Naive thymus-derived CD8-positive, alpha-beta T cell (primary cell): ENCODE measurements around the gene LY6G6F. TPM values are rescaled to one million over a fixed set of nuclear protein-coding genes. Genes with fewer than 3 reads are reported as not detected.

Experiments
- ATAC-seq, 2 donors: fragments of 150-1000 bp; cut with Tn5 transposase in 1 of 2; sonication (Bioruptor Pico), chemical (Tn5 transposase) in 1 of 2; 1 replicate in 1 of 2; 2 replicates in 1 of 2; pipeline ENCODE4 v1.10.0; 2021; ENCODE audit warnings: mild to moderate bottlenecking in 2 of 2, moderate library complexity in 2 of 2
- POLR2A ChIA-PET: fragments of 350-600 bp; sonication (Branson Sonifier 250); formaldehyde crosslinking; loops from one replicate; lab custom pipeline; 2021; ENCODE audit warnings: antibody characterized with exemption; lab: Charles Lee
- DNase-seq, 10 donors: peaks; one replicate each; pipeline versions ENCODE4 v3.0.0 to v3.0.0-alpha.2; 2020 to 2022
- H3K27ac Mint-ChIP-seq, 10 donors: one replicate each; pipeline ENCODE4 v1.8.0; 2020 to 2022; ENCODE audit warnings: mild to moderate bottlenecking in 10 of 10, mixed read lengths in 10 of 10, moderate library complexity in 4 of 10, inconsistent platforms in 1 of 10
- H3K27me3 Mint-ChIP-seq, 5 donors: one replicate each; pipeline ENCODE4 v1.8.0; 2021 to 2022; ENCODE audit warnings: mixed read lengths in 5 of 5
- H3K36me3 Mint-ChIP-seq, 3 donors: one replicate each; pipeline ENCODE4 v1.8.0; 2020 to 2022; ENCODE audit warnings: mixed read lengths in 3 of 3, mild to moderate bottlenecking in 2 of 3, inconsistent platforms in 1 of 3
- H3K4me1 Mint-ChIP-seq, 4 donors: one replicate each; pipeline ENCODE4 v1.8.0; 2021 to 2022; ENCODE audit warnings: mixed read lengths in 4 of 4
- H3K4me3 Mint-ChIP-seq, 10 donors: one replicate each; pipeline ENCODE4 v1.8.0; 2020 to 2022; ENCODE audit warnings: mild to moderate bottlenecking in 10 of 10, mixed read lengths in 10 of 10, moderate library complexity in 6 of 10, inconsistent platforms in 1 of 10
- H3K9me3 Mint-ChIP-seq, 9 donors: one replicate each; pipeline ENCODE4 v1.8.0; 2020 to 2022; ENCODE audit warnings: mixed read lengths in 9 of 9, mild to moderate bottlenecking in 3 of 9, inconsistent platforms in 1 of 9, moderate library complexity in 1 of 9
- polyA plus RNA-seq, 3 donors: library from polyadenylated mRNA; unstranded; fragments of 300-500 nt; fragmentation: Illumina TruSeq; gene quantifications; one replicate each; pipeline ENCODE4 v1.2.3, GENCODE V29; 2021
- total RNA-seq, 8 experiments: library from RNA in 2 of 8; stranded (reverse) in 2 of 8; gene quantifications; one replicate each; pipeline ENCODE4 v1.2.3 and lab custom pipeline; 2021 to 2026

The LY6G6F gene, protein sequence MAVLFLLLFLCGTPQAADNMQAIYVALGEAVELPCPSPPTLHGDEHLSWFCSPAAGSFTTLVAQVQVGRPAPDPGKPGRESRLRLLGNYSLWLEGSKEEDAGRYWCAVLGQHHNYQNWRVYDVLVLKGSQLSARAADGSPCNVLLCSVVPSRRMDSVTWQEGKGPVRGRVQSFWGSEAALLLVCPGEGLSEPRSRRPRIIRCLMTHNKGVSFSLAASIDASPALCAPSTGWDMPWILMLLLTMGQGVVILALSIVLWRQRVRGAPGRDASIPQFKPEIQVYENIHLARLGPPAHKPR
- total RNA-seq (not detected), polyA plus RNA-seq (not detected), total RNA-seq (lab: John Stamatoyannopoulos, UW) (0 reads per million in 6 experiments)

DNA sequence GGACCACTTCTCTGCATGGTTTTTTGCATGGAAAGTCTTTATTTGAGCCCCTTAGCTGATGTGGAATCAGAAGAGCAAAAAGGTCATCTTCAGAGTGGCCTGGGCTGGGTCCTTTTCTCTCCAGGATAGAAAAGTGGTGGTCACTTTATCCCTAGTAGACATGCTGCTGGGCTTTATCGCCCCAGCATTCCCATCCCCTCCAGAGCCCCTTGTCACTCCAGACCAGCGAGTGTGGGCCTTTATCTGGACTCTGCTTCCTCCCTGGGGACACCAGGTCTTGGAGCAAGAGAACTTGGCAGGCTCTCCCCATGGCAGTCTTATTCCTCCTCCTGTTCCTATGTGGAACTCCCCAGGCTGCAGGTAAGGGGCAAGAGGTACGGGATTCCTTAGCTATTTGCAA lies at the start of gene LY6G6F:
TSS of gene LY6G6F (plus strand) at position 268 of the 400 bp plus-strand sequence. CDS start at position 309, 41 bp downstream.
- H3K9me3 Mint-ChIP-seq: no peaks in the 10 kb centered on the region
- DNase-seq (no peak), ATAC-seq (no peak)
- H3K4me3 Mint-ChIP-seq: no peak within 1 kb of the TSS
- H3K4me1 Mint-ChIP-seq: peaks cover 15 to 31% (median 29%) of the 10 kb centered on the region in 4 donors
- POLR2A ChIA-PET: no interaction called here
- H3K27me3 Mint-ChIP-seq: no peaks in the 10 kb centered on the region
- peak within 1 kb of the TSS in 3 of 10 donors; percentile 40 to 65 (median 63) for H3K27ac Mint-ChIP-seq
- no peaks in the 10 kb centered on the region for H3K36me3 Mint-ChIP-seq

DNA sequence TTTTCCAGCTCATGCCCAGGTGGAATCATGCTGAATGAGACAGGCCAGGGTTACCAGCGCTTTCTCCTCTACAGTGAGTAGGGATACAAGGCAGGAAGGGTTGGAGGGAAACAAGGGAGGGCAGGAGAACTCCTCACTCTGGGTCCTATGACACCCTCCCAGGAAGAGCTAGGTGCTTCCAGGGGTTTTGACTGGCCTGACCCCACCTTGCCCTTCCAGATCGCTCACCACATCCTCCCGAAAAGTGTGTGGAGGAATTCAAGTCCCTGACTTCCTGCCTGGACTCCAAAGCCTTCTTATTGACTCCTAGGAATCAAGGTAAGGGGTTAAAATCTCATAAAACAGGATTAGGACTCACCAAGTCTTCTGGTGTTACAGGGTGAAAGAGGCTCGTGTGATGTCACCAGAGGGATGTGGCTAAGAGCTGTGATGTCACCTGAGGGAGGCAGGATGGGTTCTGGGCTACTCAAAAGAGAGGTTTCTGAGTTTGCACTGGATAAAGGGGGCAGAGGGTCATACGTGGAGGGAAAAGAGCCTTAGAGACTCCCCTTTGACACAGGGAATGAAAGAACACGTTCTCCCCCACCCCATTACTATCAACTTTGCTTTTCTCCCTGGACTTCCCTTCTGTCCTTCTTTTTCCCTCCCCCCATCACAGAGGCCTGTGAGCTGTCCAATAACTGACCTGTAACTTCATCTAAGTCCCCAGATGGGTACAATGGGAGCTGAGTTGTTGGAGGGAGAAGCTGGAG lies 49.1 kb upstream of the LY6G6F start:
- Mint-ChIP-seq H3K9me3 (no peaks in the 10 kb centered on the region), H3K27me3 (no peaks in the 10 kb centered on the region), H3K36me3 (peaks cover 0 to 30% (median 5%) of the 10 kb centered on the region in 3 donors), H3K4me1 (peaks cover 34 to 80% (median 70%) of the 10 kb centered on the region in 4 donors), H3K4me3 (peak overlapping the region; percentile 16 to 95 (median 91)), H3K27ac (peak overlapping the region; percentile 44 to 89 (median 76))
- ATAC-seq: no peak
- POLR2A ChIA-PET: interaction anchor here (1.0 to 1.6 kb wide), 2 partner anchors 14 kb away, joined by 3 to 5 read pairs; no protein-coding TSS in a partner anchor
- DNase-seq: peak in 2 of 10 donors; percentile 18 to 21

DNA sequence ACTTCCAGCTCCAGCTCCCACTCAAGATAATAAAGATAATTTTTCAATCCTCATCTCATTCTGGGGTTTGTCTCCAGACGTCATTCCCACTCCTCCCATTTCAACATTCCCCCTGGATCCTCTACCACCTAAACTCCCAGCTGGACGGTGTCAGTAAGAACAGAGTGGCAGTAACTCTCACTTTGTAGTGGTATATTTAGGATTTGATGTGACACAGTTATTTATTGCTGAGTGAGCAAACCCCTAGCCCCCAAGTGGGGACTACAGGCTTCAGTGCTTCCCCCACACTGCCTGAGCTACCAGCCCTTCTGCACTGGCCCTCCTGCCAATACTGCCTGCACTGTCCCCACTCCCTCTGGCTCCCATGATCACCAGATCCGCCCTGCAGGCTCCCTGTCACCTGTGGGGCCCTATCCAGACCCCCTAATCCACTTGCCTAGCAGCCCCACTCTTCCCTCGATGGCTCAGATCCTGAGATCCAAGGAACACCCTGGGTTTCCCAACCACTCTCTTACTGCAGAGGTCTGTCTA lies 48.4 kb upstream of the LY6G6F start:
- H3K36me3 Mint-ChIP-seq: peaks cover 0 to 32% (median 5%) of the 10 kb centered on the region in 3 donors
- ATAC-seq (no peak), DNase-seq (no peak)
- H3K27ac Mint-ChIP-seq: peak overlapping the region in 9 of 10 donors; percentile 56 to 89 (median 75)
- H3K4me1 Mint-ChIP-seq: peaks cover 34 to 80% (median 74%) of the 10 kb centered on the region in 4 donors
- no peaks in the 10 kb centered on the region for H3K9me3 Mint-ChIP-seq
- H3K4me3 Mint-ChIP-seq: peak overlapping the region; percentile 27 to 95 (median 93)
- H3K27me3 Mint-ChIP-seq: no peaks in the 10 kb centered on the region
- POLR2A ChIA-PET: interaction anchor here (0.7 to 1.6 kb wide), 5 partner anchors 13 to 168 kb away, joined by 3 to 5 read pairs (median 4); no protein-coding TSS in a partner anchor

DNA sequence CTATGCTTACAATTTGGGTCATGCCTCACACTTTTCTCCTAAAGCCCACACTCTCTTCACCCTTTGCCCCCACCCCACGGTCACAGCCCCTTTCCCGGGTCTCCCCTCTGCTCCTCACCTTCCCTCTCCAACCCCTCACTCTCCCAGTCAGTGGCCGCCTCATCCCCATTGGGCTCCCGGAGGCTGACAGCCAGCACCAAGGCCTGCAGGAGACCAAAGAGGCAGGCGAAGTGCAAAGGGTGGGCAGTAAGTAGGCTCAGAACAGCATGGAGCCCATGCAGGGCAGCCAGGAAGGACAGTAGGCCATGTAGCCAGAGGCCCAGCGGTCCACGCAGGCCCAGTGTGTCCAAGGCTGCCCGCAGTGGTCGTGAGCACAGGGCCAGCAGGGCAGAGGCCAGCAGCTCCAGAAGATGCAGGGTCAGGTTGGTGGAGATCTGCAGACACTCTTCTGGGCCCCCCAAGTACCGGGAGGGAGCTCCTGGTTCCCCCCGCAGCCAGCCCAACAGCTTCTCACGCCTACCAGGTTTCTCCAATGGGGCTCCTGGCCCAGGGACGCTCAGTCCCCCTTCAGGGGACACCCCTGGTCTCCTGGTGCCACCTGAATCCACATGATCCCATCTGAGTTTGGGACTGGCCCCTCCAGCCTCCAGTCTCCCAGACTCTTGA lies 47.5 kb upstream of the LY6G6F start:
- no peaks in the 10 kb centered on the region for H3K27me3 Mint-ChIP-seq
- H3K27ac Mint-ChIP-seq: peak overlapping the region in 9 of 10 donors; percentile 65 to 92 (median 89)
- peak overlapping the region; percentile 85 to 95 (median 93) for H3K4me3 Mint-ChIP-seq
- H3K9me3 Mint-ChIP-seq: no peaks in the 10 kb centered on the region
- DNase-seq (no peak), ATAC-seq (no peak)
- POLR2A ChIA-PET: interaction anchor here (0.6 to 0.7 kb wide), 6 partner anchors 54 to 228 kb away, joined by 3 to 5 read pairs (median 4); no protein-coding TSS in a partner anchor
- H3K36me3 Mint-ChIP-seq: peaks cover 0 to 41% (median 5%) of the 10 kb centered on the region in 3 donors
- peaks cover 36 to 85% (median 80%) of the 10 kb centered on the region in 4 donors for H3K4me1 Mint-ChIP-seq

DNA sequence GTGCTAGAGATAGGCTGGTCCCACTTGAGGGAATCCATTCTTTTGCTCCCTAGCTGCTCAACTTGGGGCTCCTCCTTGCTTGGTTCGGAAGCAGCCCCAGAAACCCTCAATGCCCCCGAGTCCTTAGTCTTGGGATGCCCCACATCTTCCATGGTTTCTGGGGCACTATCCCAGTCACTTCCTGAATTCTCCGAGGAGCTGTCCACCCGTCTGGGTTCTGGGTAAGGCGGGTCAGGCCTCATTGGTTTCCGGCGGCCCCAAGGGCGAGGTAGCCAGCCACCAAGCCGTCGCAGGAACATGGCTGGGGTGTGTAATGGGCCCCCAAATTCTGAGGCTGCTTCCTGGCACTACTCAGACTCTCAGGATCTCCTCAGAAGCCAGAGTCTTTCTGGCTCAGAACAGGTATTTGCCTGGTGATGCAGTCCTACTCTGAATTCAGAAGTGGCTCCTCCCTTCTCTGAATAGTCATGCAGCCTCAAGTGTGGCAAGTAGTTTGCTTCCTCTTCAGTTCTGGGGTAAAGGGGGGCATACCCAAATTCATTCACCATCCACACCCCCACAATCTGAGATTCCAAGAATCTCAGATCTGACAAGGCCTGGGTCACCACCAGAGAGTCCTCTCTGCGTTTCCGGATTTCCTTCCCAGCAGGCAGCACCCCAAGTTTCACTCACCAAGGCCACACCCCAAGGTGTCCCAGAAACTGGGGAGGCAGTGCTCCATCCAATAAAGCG lies 46.9 kb upstream of the LY6G6F start:
- DNase-seq: peak in 7 of 10 donors; percentile 8 to 47 (median 26)
- H3K4me1 Mint-ChIP-seq: peaks cover 42 to 90% (median 87%) of the 10 kb centered on the region in 4 donors
- H3K4me3 Mint-ChIP-seq: peak overlapping the region; percentile 85 to 95 (median 93)
- H3K9me3 Mint-ChIP-seq: no peaks in the 10 kb centered on the region
- peak overlapping the region; percentile 84 to 93 (median 90) for H3K27ac Mint-ChIP-seq
- POLR2A ChIA-PET: interaction anchor here (0.5 to 7.9 kb wide), 12 partner anchors 7 to 299 kb away, joined by 3 to 223 read pairs (median 4); partner anchors contain the start of genes ABHD16A, APOM, BAG6 and NELFE
- no peaks in the 10 kb centered on the region for H3K27me3 Mint-ChIP-seq
- peaks cover 0 to 45% (median 5%) of the 10 kb centered on the region in 3 donors for H3K36me3 Mint-ChIP-seq
- ATAC-seq: peak; percentile 40 to 59

DNA sequence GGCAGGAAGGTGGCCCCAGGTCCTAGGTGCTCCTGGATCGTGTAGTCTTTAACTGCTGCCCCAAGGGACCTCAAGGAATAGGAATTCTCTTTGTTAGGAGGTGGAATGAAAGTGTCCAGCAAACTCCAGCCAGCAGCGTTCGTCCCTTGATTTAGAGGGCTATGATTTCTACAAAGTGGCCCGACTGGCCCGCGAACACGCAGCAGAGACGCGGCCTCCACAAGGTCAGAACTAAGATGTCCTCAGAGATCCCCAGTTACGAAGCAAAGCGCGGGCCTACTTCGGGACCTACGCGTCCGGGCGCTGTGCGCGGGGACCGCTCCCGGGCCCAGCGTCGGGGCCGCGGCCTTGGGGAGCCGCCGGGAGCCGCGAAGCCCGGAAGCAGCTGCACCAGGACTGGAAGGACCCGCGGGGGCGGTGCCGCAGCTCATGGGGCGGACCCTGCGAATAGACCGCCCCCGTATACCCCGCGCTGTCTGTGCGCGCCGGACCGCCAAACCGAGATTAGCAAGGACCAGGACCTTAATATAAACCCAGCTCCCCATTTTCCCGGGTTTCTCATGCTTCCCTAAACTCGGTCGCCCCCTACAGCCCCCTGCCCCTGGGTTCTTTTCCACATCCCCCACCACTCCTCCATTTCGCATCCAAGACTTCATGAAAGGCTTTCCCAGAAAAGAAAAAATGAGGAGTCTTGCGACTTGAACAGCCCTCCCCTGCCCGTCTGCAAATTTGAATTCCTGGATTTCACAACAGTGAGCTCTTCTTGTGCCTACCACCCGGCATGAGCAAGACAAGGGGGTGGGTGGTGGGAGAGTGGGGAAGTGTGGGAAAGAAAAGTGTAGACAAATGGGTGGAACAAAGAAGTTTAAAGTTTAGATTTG lies 46.0 kb upstream of the LY6G6F start, which contains the start of gene C6orf47:
TSS of gene C6orf47 (minus strand) at position 398 of the 881 bp plus-strand sequence. CDS start 831 bp downstream, outside the sequence.
- Mint-ChIP-seq H3K9me3 (no peaks in the 10 kb centered on the region), H3K27ac (peak within 1 kb of the TSS; percentile 84 to 93 (median 90)), H3K27me3 (no peaks in the 10 kb centered on the region), H3K4me3 (peak within 1 kb of the TSS; percentile 85 to 95 (median 93)), H3K4me1 (peaks cover 39 to 89% (median 83%) of the 10 kb centered on the region in 4 donors), H3K36me3 (peaks cover 0 to 42% (median 5%) of the 10 kb centered on the region in 3 donors)
- peak; percentile 59 to 81 (median 69) for DNase-seq
- POLR2A ChIA-PET: interaction anchor here (0.5 to 7.9 kb wide), 18 partner anchors 8 to 753 kb away, joined by 3 to 223 read pairs (median 4); partner anchors contain the start of genes ABHD16A, APOM, BAG6 and DDX39B
- ATAC-seq: peak; percentile 57 to 74

DNA sequence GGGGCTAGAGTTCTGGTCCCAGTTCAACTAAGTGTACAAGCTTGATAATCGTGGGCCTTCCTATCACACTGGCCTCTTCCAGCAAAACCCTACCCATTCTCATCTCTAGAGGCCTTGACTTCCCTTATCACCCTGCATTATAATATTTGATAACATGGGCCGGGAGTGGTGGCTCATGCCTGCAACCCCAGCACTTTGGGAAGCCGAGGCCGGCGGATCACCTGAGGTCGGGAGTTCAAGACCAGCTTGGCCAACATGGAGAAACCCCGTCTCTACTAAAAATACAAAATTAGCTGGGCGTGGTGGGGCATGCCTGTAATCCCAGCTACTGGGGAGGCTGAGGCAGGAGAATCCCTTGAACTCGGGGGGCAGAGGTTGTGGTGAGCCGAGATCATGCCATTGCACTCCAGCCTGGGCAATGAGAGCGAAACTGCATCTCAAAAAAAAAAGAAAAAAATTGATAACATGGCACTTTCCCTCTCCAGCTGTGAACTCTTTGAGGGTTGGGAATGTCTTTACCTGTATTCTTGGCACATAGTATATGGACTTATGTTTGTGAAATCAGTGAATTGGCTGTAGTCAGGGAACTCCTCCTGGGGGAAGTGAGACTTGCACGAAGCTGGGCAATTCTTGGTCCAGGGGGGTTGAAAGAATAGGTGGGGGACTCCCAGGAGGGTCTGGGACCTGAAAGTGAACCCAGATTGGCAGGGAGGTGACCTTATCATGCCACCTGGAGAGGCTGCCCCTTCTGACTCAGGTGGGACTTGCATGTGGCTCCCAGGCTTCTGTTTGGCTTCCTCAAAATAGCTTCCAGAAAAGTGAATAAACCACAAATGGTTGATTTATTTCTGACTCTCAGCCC lies 45.2 kb upstream of the LY6G6F start:
- POLR2A ChIA-PET: interaction anchor here (0.7 to 7.9 kb wide), 19 partner anchors 9 to 754 kb away, joined by 3 to 223 read pairs (median 3); partner anchors contain the start of genes ABHD16A, APOM, BAG6 and DDX39B
- H3K27me3 Mint-ChIP-seq: no peaks in the 10 kb centered on the region
- H3K4me1 Mint-ChIP-seq: peaks cover 40 to 89% (median 83%) of the 10 kb centered on the region in 4 donors
- DNase-seq (no peak), ATAC-seq (no peak)
- peaks cover 0 to 40% (median 4%) of the 10 kb centered on the region in 3 donors for H3K36me3 Mint-ChIP-seq
- H3K9me3 Mint-ChIP-seq: no peaks in the 10 kb centered on the region
- peak overlapping the region; percentile 80 to 95 (median 93) for H3K4me3 Mint-ChIP-seq
- peak overlapping the region; percentile 72 to 93 (median 90) for H3K27ac Mint-ChIP-seq

DNA sequence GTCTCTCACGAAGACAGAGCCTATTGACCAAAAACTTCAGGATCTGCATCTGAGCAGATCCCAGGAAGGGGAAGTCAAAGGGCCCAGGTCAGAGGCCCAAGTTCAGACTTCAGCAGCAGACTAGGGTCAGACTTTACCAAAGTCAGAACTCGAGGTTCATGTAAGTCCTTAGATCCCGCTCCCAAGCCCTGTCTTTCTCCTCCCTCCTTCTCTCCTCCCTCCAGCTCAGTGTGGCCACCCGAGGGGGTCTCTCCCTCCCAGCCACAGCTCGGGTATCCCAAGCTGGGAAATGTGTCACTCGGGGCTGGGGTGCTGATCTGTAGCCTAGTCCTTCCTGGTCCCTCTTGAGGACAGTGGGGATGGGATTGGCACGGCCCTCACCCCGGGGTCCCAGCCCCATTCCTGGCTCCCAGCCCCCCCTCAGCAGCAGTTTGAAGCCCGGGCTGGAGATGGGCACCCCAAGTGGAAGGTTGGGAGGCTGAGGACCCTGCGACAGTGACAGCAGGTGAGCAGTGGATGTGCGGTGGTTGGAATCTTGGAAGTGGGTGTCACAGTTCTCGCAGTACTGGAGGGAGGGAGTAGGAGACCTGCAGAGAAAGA lies 44.4 kb upstream of the LY6G6F start:
- DNase-seq (no peak), ATAC-seq (no peak)
- Mint-ChIP-seq H3K4me1 (peaks cover 40 to 91% (median 82%) of the 10 kb centered on the region in 4 donors), H3K27ac (peak overlapping the region in 9 of 10 donors; percentile 52 to 92 (median 70)), H3K27me3 (no peaks in the 10 kb centered on the region), H3K36me3 (peaks cover 0 to 42% (median 3%) of the 10 kb centered on the region in 3 donors), H3K4me3 (peak overlapping the region; percentile 36 to 95 (median 69)), H3K9me3 (no peaks in the 10 kb centered on the region)
- POLR2A ChIA-PET: interaction anchor here (0.6 to 7.9 kb wide), 7 partner anchors 9 to 203 kb away, joined by 3 to 223 read pairs (median 3); partner anchors contain the start of genes ABHD16A, APOM and BAG6
